Lower leg skin (tissue), 4 donors: ENCODE results near the gene MITF. TPM values are rescaled to one million over a fixed set of nuclear protein-coding genes. Genes with fewer than 3 reads are reported as not detected.

Experiments used
- DNase-seq, 2 donors: peaks; one replicate each; pipeline ENCODE4 v3.0.0-alpha.2; 2019; ENCODE audit warnings: low spot score in 2 of 2
- H3K4me3 ChIP-seq: fragments of 200-600 bp; sonication (generic); 2 replicates; pipeline ENCODE4 v1.5.1; 2017; ENCODE audit warnings: mild to moderate bottlenecking, low read depth; ENCODE audit not compliant: poor library complexity, severe bottlenecking
- CTCF ChIP-seq, 3 donors: fragments of 450-650 bp; IDR thresholded peaks; one replicate each; pipeline ENCODE4 v1.5.1; 2016; ENCODE audit warnings: antibody characterized with exemption in 3 of 3, mild to moderate bottlenecking in 3 of 3, moderate library complexity in 2 of 3
- POLR2A ChIP-seq, 2 donors: fragments of 450-650 bp; IDR thresholded peaks; one replicate each; pipeline ENCODE4 v1.6.1; 2016 to 2017; ENCODE audit warnings: antibody characterized with exemption in 2 of 2, mild to moderate bottlenecking in 1 of 2, moderate library complexity in 1 of 2
- WGBS, 2 donors: methylation state at CpG; one replicate each; pipeline ENCODE4 v1.1.5; 2018; 5-methylcytosine and 5-hydroxymethylcytosine counted together
- intact Hi-C: fragments of 100-400 bp; cut with DNase I; formaldehyde crosslinking; loops from one replicate; pipeline ENCODE4 v1.15.0; 2023; ENCODE audit warnings: low total_unique reads
- total RNA-seq, 4 donors: library from RNA; depleted of rRNA; stranded (reverse); fragments of >200 nt; gene quantifications; one replicate each; pipeline ENCODE4 v1.1.0, GENCODE V29; 2016

The MITF gene
- total RNA-seq, 4 donors from 2014 or later = 12.9 to 22.9 (median 17.1) TPM

DNA sequence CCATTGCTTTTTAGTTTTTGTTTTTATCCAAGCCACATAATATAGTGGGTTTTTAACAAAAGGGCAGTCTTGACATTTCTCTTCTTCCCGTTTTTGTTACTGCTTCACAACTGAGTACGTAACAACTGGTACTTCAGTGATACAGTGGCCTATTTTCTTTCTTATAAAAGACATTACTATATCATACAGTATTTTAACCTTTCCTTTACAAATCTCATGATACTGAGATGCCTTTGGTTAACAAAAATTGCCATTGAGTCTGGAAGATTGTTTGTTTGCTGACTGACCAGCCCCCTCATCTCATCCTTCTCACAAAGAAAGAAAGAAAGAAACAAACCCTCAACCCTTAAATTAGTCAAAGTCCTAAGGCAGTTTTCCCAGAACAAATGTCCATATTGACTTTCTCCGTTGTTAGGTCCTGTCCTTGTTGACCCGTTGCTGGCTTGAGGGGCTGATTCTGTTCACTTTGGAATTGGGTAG is 183.3 kb downstream of the MITF start:
- TF ChIP-seq POLR2A (IDR thresholded peaks at IDR 0.05) (no peak), CTCF (IDR thresholded peaks at IDR 0.05) (no peak)
- WGBS, 2 donors = 85 to 90% methylated on average over 4 of the region's 4 CpGs
- intact Hi-C loops = no loop called here
- DNase-seq = no peak
- H3K4me3 ChIP-seq = no peak overlapping the region

- DNase-seq = no peak
- no peak overlapping the region for H3K4me3 ChIP-seq
- intact Hi-C loops = no loop called here
- TF ChIP-seq CTCF (IDR thresholded peaks at IDR 0.05) (no peak), POLR2A (IDR thresholded peaks at IDR 0.05) (no peak)
These were observed 186.2 kb downstream of the MITF start for GRCh38 chr3:69925506-69925905.

DNA sequence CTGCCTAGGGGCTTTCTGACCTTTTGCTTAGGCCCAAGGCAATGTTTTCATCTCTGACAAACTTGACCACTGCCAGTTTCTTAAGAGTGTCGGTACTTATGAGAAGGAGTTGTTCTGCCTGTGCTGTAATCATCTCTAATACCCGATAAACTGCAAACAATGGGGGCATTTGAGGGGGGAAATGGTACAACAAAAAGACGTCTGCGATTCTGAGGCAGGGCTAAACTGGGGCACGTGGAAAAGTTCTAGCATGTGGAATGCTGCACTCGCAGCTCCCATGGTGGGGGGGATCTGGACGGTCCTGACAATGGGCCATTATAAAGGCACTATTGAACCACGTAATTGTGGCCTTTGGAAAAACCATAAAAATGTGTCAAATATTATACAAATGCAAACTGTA is 187.1 kb downstream of the MITF start:
- no peak for DNase-seq
- no peak overlapping the region for H3K4me3 ChIP-seq
- intact Hi-C loops = no loop called here
- no peak for TF ChIP-seq CTCF (IDR thresholded peaks at IDR 0.05)
- TF ChIP-seq POLR2A (IDR thresholded peaks at IDR 0.05) = no peak
- 91 to 92% methylated on average over 8 of the region's 8 CpGs for WGBS, 2 donors

- intact Hi-C loops = no loop called here
- no peak for DNase-seq
- no peak overlapping the region for H3K4me3 ChIP-seq
- no peak for TF ChIP-seq CTCF (IDR thresholded peaks at IDR 0.05)
- no peak for TF ChIP-seq POLR2A (IDR thresholded peaks at IDR 0.05)
These were observed 188.3 kb downstream of the MITF start for GRCh38 chr3:69927571-69927970.

- intact Hi-C loops = no loop called here
- no peak for DNase-seq
- 86 to 94% methylated on average over 4 of the region's 4 CpGs for WGBS, 2 donors
- no peak overlapping the region for H3K4me3 ChIP-seq
- TF ChIP-seq CTCF (IDR thresholded peaks at IDR 0.05) (no peak), POLR2A (IDR thresholded peaks at IDR 0.05) (no peak)
These were observed 189.8 kb downstream of the MITF start for GRCh38 chr3:69929019-69929418.

DNA sequence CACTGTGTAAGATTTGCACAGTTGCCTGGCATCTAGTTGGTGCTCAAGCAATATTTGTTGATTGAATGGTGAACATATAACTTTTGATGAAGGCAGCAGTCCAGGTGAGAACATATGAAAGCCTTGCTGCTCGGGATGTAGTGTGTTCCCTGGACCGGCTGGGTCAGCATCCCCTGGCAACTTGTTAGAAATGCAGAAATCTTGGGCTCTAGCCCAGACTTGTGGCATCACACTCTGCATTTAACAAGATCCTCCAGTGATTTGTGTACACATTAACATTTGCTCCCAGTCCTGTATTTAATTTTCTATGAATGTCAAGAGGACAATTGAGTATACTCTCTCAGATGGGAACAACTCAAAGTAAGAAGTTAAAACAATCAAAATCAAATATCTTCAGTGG is 191.3 kb downstream of the MITF start:
- no peak for DNase-seq
- no peak overlapping the region for H3K4me3 ChIP-seq
- intact Hi-C loops = no loop called here
- TF ChIP-seq CTCF (IDR thresholded peaks at IDR 0.05) (no peak), POLR2A (IDR thresholded peaks at IDR 0.05) (no peak)
- 30 to 33% methylated on average over 2 of the region's 2 CpGs for WGBS, 2 donors
